Measurements from ENCODE around the gene DDT. TPM values are rescaled to one million over a fixed set of nuclear protein-coding genes. Genes with fewer than 3 reads are reported as not detected.

Gene DDT
- total RNA-seq, 4 donors from 2014 or later, result 225 to 338 (median 285) TPM

DNA sequence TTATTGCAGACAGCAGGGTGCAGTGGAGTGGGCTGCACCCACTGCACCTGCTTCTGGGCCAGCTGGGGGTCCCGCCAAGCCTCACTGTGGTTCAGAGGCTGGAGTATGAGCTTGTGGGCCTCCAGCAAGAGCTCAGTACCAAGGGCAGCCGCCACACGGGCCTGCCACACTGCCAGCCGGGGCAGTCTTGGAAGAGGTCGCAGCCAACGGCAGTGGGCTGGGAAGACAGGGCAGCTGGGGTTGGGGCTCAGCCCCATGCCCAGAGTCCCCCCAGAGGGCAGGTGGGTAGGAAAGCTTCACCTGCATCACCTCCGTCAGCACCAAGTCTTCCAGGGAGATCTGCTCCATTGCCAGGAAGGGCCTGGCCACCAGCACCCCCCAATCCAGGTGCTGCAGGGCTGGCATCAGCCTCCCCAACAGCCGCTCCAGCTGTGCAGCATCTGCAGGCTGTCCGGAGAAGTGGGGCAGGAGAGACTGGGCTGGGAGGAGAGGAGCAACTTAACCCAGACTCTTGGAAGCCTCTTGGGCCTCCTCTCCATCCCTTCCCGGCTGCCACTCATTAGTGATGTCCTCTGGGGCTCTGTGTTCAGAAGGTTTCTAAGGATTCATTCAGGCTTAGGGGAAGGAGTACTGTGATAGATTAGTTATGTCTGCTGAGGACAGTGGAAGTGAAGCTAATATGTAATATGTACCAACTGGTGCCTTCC lies 32.1 kb upstream of the DDT start:
- TF ChIP-seq, protein P1, sequence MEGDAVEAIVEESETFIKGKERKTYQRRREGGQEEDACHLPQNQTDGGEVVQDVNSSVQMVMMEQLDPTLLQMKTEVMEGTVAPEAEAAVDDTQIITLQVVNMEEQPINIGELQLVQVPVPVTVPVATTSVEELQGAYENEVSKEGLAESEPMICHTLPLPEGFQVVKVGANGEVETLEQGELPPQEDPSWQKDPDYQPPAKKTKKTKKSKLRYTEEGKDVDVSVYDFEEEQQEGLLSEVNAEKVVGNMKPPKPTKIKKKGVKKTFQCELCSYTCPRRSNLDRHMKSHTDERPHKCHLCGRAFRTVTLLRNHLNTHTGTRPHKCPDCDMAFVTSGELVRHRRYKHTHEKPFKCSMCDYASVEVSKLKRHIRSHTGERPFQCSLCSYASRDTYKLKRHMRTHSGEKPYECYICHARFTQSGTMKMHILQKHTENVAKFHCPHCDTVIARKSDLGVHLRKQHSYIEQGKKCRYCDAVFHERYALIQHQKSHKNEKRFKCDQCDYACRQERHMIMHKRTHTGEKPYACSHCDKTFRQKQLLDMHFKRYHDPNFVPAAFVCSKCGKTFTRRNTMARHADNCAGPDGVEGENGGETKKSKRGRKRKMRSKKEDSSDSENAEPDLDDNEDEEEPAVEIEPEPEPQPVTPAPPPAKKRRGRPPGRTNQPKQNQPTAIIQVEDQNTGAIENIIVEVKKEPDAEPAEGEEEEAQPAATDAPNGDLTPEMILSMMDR (IDR thresholded peaks at IDR 0.05), result no peak
- TF ChIP-seq POLR2A (IDR thresholded peaks at IDR 0.05), result no peak
- Histone ChIP-seq H3K9me3 (no peaks in the 10 kb centered on the region), H3K4me1 (no peaks in the 10 kb centered on the region), H3K27ac (no peak overlapping the region), H3K36me3 (no peaks in the 10 kb centered on the region), H3K4me3 (no peak overlapping the region), H3K27me3 (no peaks in the 10 kb centered on the region)
- no peak for DNase-seq

DNA sequence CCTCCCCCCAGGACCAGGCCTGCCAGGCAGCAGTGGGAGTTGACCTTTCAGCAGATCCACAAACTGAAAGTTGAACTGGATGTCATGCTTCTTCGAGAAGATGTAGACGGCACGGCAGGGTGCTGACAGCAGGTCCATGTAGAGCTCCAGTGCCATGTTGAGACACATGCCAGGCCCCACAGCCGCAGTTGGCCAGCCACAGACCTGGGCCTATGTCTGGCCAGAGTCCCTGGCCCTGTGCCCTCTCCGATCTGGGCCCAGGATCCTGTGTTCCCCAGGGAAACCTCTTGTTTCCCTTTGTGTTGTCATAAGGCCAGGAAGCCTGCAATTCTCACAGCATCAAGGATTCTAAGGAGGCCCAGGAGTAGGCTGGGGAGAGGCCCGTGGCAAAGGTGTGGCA lies 31.0 kb upstream of the DDT start, which contains the start of gene GSTT4:
Gene GSTT4, minus strand, starts transcription at position 253 of the 400 bp plus-strand sequence. Its CDS starts 97 bp downstream, at position 156.
- H3K27ac ChIP-seq, result no peak within 1 kb of the TSS
- DNase-seq, result no peak
- no peak within 1 kb of the TSS for H3K4me3 ChIP-seq
- H3K4me1 ChIP-seq, result no peaks in the 10 kb centered on the region
- no peaks in the 10 kb centered on the region for H3K9me3 ChIP-seq
- no peaks in the 10 kb centered on the region for H3K36me3 ChIP-seq
- H3K27me3 ChIP-seq, result no peaks in the 10 kb centered on the region
- TF ChIP-seq POLR2A (IDR thresholded peaks at IDR 0.05), result no peak
- TF ChIP-seq, protein P1 (IDR thresholded peaks at IDR 0.05), result no peak

DNA sequence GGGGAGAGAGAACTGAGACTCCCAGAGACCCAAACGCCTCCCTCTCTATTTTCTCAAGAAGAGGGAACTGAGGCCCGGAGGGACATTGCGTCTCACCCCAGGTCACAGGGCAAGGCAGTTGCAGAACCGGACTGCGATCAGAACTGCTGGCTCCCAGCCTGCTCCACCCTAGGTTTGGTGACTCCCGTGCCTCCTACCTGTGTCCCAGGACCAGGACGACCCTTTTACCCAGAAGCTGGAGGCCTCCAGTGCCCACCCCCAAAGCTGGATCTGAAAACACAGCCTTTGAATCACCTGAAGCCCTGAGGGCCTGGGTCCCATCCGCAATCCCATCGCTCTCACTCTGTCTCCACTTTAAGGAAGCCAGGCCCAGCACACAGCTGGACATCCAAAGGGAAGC lies 29.6 kb upstream of the DDT start:
- TF ChIP-seq, protein P1 (IDR thresholded peaks at IDR 0.05), result no peak
- no peak for TF ChIP-seq POLR2A (IDR thresholded peaks at IDR 0.05)
- DNase-seq, result no peak

DNA sequence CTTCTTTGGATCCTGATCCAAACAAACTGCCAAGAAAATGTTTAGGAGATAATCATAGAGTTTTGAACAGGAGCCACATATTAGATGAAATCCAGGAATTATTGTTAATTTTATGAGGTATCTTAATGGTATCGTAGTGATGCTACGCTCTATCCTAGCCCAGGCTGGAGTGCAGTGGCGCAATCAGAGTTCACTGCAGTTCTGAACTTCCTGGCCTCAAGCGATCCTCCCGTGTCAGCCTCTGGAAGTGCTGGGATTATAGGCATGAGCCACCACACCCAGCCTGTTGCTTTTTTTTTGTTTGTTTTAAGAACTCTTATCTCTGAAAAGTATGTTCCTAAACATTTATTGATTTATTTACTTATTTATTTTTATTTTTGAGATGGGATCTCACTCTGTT lies 28.6 kb upstream of the DDT start:
- Histone ChIP-seq H3K27ac (no peak overlapping the region), H3K4me1 (no peaks in the 10 kb centered on the region), H3K4me3 (no peak overlapping the region), H3K27me3 (no peaks in the 10 kb centered on the region), H3K9me3 (no peaks in the 10 kb centered on the region), H3K36me3 (no peaks in the 10 kb centered on the region)
- DNase-seq, result no peak
- no peak for TF ChIP-seq POLR2A (IDR thresholded peaks at IDR 0.05)
- TF ChIP-seq, protein P1 (IDR thresholded peaks at IDR 0.05), result no peak

More for the DNA sequence above, 29.6 kb upstream of the DDT start:
- no peaks in the 10 kb centered on the region for H3K9me3 ChIP-seq
- no peak overlapping the region for H3K27ac ChIP-seq
- H3K36me3 ChIP-seq, result no peaks in the 10 kb centered on the region
- H3K4me1 ChIP-seq, result no peaks in the 10 kb centered on the region
- no peaks in the 10 kb centered on the region for H3K27me3 ChIP-seq
- no peak overlapping the region for H3K4me3 ChIP-seq

DNA sequence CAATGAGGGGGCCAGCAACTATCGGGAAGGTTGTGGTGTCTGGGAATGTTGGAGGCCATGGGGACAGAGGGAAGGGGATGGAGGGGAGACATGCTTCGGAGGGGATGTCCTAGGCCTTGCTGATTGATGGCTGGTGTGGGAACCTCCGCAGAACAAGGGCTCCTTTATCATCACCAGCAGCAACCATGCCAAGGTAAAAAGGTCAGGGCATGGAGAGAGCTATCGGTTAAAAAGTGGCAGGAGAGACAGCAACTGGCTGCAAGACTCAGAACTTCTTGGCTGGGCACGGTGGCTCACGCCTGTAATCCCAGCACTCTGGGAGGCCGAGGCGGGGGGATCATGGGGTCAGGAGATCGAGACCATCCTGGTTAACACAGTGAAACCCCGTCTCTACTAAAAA lies 28.0 kb upstream of the DDT start:
- Histone ChIP-seq H3K27me3 (no peaks in the 10 kb centered on the region), H3K4me3 (no peak overlapping the region), H3K27ac (no peak overlapping the region), H3K36me3 (no peaks in the 10 kb centered on the region), H3K4me1 (no peaks in the 10 kb centered on the region), H3K9me3 (no peaks in the 10 kb centered on the region)
- no peak for DNase-seq
- TF ChIP-seq POLR2A (IDR thresholded peaks at IDR 0.05), result no peak
- TF ChIP-seq, protein P1 (IDR thresholded peaks at IDR 0.05), result no peak
